ENCODE measurements around the gene POLD1.

GRCh38 chr19:50410109-50410508 lies 26.0 kb downstream of the POLD1 start:
- TF ChIP-seq CTCF (IDR thresholded peaks at IDR 0.05): no peak
- no peak for TF ChIP-seq POLR2A (IDR thresholded peaks at IDR 0.05)

All from right lobe of liver (tissue), 4 donors.